CD4-positive, alpha-beta T cell (primary cell): ENCODE measurements around the gene KRTAP4-8. TPM values are rescaled to one million over a fixed set of nuclear protein-coding genes. Genes with fewer than 3 reads are reported as not detected.

Experiments
- ATAC-seq: fragments of 200-7000 bp; cut with Tn5 transposase; one replicate; pipeline ENCODE4 v1.10.0; 2022; ENCODE audit warnings: mild to moderate bottlenecking; ENCODE audit not compliant: poor library complexity
- CTCF ChIA-PET: fragments of 350-600 bp; sonication (Branson Sonifier 250); formaldehyde crosslinking; loops from one replicate; lab custom pipeline; 2021; ENCODE audit warnings: antibody characterized with exemption, inconsistent platforms; lab: Charles Lee
- POLR2A ChIA-PET: fragments of 350-600 bp; sonication (Branson Sonifier 250); formaldehyde crosslinking; loops from one replicate; lab custom pipeline; 2021; ENCODE audit warnings: antibody characterized with exemption, inconsistent platforms; lab: Charles Lee
- DNase-seq, 14 experiments: peaks; one replicate each; pipeline ENCODE4 v3.0.0-alpha.2; 2013 to 2020; ENCODE audit warnings: mixed read lengths in 2 of 14
- H3K27ac ChIP-seq, 2 donors: one replicate each; pipeline versions ENCODE4 v1.5.1 to v1.7.0; 2013; ENCODE audit warnings: low read length in 2 of 2, low read depth in 1 of 2, mild to moderate bottlenecking in 1 of 2
- H3K27me3 ChIP-seq, 2 experiments: 1 replicate in 1 of 2; 2 replicates in 1 of 2; pipeline versions ENCODE4 v1.6.1 to v1.7.0; 2013; ENCODE audit warnings: low read length in 2 of 2, control low read depth in 1 of 2, mild to moderate bottlenecking in 1 of 2, moderate library complexity in 1 of 2; ENCODE audit not compliant: insufficient read depth in 2 of 2, control insufficient read depth in 1 of 2
- H3K36me3 ChIP-seq: one replicate; pipeline ENCODE4 v1.6.1; 2013; ENCODE audit warnings: low read length, control low read depth; ENCODE audit not compliant: insufficient read depth
- H3K4me1 ChIP-seq: one replicate; pipeline ENCODE4 v1.6.1; 2013; ENCODE audit warnings: low read length, control low read depth; ENCODE audit not compliant: insufficient read depth
- H3K4me3 ChIP-seq: one replicate; pipeline ENCODE4 v1.5.1; 2013; ENCODE audit warnings: mild to moderate bottlenecking, low read length, moderate library complexity
- H3K9me3 ChIP-seq, 2 experiments: 1 replicate in 1 of 2; 2 replicates in 1 of 2; pipeline versions ENCODE4 v1.6.1 to v1.7.0; 2013; ENCODE audit warnings: low read length in 2 of 2, mild to moderate bottlenecking in 2 of 2, control low read depth in 1 of 2, moderate library complexity in 1 of 2; ENCODE audit not compliant: control insufficient read depth in 1 of 2, insufficient read depth in 1 of 2
- H3K27ac Mint-ChIP-seq: one replicate; pipeline ENCODE4 v1.8.0; 2020; ENCODE audit warnings: mixed read lengths
- H3K27me3 Mint-ChIP-seq: one replicate; pipeline ENCODE4 v1.8.0; 2021; ENCODE audit warnings: mixed read lengths
- H3K36me3 Mint-ChIP-seq: one replicate; pipeline ENCODE4 v1.8.0; 2021; ENCODE audit warnings: low read depth, mixed read lengths
- H3K4me1 Mint-ChIP-seq: one replicate; pipeline ENCODE4 v1.8.0; 2021; ENCODE audit warnings: low read depth, mixed read lengths
- H3K4me3 Mint-ChIP-seq: one replicate; pipeline ENCODE4 v1.8.0; 2020; ENCODE audit warnings: mild to moderate bottlenecking, mixed read lengths
- H3K9me3 Mint-ChIP-seq: one replicate; pipeline ENCODE4 v1.8.0; 2020; ENCODE audit warnings: mixed read lengths
- intact Hi-C, 2 experiments: fragments of 100-400 bp; cut with DNase I in 1 of 2; cut with micrococcal nuclease in 1 of 2; formaldehyde crosslinking; loops; one replicate each; pipeline versions ENCODE4 v1.15.1 to v1.9.0; 2023 to 2025; cut with DNase I, micrococcal nuclease
- polyA plus RNA-seq, 2 donors: library from polyadenylated mRNA; unstranded; fragments of 120-200 nt; gene quantifications; one replicate each; pipeline ENCODE4 v1.2.1, GENCODE V29; 2013
- total RNA-seq, 174 experiments: library from RNA in 2 of 174; stranded (reverse) in 2 of 174; gene quantifications; one replicate each; pipeline ENCODE4 v1.2.3 and lab custom pipeline; 2021 to 2026
- TF ChIP-seq, protein P1 (sequence below): fragments of 200-600 bp; IDR thresholded peaks from one replicate; pipeline ENCODE4 v1.8.0; 2022; ENCODE audit warnings: antibody characterized with exemption, mild to moderate bottlenecking

KRTAP4-8 gene
- total RNA-seq: not detected
- not detected for polyA plus RNA-seq (2013, experiment 1 of 2)
- not detected for polyA plus RNA-seq (2013, experiment 2 of 2)
- total RNA-seq (lab: John Stamatoyannopoulos, UW): 0 to 0.08 (median 0) reads per million in 172 experiments

DNA sequence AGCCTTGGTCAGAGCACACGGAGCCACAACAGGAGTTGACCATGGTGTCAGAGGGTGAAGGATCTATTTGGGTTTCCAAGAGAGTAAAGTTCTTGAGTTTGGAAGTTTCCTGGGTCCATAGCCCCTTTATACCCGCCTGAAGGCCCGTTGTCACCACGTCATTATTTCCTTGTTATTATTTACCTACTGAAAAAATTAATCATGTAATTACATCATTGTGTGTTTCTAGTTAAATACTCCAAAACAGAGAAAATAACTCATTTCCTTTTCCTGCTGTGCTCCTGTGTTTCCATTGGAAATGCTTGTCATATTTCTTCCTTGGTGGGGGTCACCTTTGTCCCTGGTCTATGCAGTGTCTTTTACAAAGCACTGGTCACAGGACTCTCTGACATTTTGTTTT, at the start of gene KRTAP4-8:
Gene KRTAP4-8 (minus strand): TSS at position 101 of the 400 bp plus-strand sequence. CDS start 58 bp downstream, at position 43.
- DNase-seq: no peak
- POLR2A ChIA-PET: no interaction called here
- H3K27ac Mint-ChIP-seq: no peak within 1 kb of the TSS
- Histone ChIP-seq H3K9me3 (no peaks in the 10 kb centered on the region), H3K27ac (no peak within 1 kb of the TSS), H3K4me1 (peaks cover 3% of the 10 kb centered on the region), H3K36me3 (no peaks in the 10 kb centered on the region), H3K4me3 (no peak within 1 kb of the TSS), H3K27me3 (peaks cover 0 to 2% of the 10 kb centered on the region in 2 experiments)
- intact Hi-C loops: loop anchor here in 1 of 2 experiments (5.0 kb wide), 1 partner anchor 39 kb away; no protein-coding TSS in a partner anchor
- H3K27me3 Mint-ChIP-seq: peaks cover 10% of the 10 kb centered on the region
- CTCF ChIA-PET: no interaction called here
- no peaks in the 10 kb centered on the region for H3K36me3 Mint-ChIP-seq
- H3K4me1 Mint-ChIP-seq: peaks cover 17% of the 10 kb centered on the region
- no peak for ATAC-seq
- TF ChIP-seq, protein P1, sequence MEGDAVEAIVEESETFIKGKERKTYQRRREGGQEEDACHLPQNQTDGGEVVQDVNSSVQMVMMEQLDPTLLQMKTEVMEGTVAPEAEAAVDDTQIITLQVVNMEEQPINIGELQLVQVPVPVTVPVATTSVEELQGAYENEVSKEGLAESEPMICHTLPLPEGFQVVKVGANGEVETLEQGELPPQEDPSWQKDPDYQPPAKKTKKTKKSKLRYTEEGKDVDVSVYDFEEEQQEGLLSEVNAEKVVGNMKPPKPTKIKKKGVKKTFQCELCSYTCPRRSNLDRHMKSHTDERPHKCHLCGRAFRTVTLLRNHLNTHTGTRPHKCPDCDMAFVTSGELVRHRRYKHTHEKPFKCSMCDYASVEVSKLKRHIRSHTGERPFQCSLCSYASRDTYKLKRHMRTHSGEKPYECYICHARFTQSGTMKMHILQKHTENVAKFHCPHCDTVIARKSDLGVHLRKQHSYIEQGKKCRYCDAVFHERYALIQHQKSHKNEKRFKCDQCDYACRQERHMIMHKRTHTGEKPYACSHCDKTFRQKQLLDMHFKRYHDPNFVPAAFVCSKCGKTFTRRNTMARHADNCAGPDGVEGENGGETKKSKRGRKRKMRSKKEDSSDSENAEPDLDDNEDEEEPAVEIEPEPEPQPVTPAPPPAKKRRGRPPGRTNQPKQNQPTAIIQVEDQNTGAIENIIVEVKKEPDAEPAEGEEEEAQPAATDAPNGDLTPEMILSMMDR: no peak
- no peaks in the 10 kb centered on the region for H3K9me3 Mint-ChIP-seq
- H3K4me3 Mint-ChIP-seq: no peak within 1 kb of the TSS

DNA sequence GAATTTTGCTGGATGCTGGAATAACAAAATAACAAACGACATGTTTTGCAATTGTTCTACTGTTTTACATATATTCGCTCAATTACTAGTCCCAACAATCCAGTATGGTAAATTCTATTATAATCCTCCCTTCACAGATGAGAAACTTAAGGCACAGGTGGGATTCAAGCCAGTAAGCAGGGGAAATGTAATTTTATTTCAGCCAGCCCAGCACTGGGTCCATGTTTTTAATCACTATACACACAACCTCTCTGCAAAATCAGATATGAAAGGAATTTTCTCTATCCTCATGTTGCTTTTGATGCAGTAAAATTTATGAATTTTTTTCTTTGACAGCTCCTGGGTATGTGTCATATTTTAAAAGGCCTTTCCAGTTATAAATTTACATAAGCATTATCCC, 47.3 kb upstream of the KRTAP4-8 start:
- ChIA-PET CTCF (no interaction called here), POLR2A (no interaction called here)
- Histone ChIP-seq H3K27me3 (no peaks in the 10 kb centered on the region), H3K9me3 (peaks cover 7 to 14% of the 10 kb centered on the region in 2 experiments), H3K4me1 (no peaks in the 10 kb centered on the region), H3K4me3 (no peak overlapping the region), H3K36me3 (no peaks in the 10 kb centered on the region), H3K27ac (no peak overlapping the region)
- Mint-ChIP-seq H3K9me3 (peaks cover 13% of the 10 kb centered on the region), H3K27me3 (peaks cover 5% of the 10 kb centered on the region), H3K36me3 (peaks cover 15% of the 10 kb centered on the region), H3K4me3 (no peak overlapping the region), H3K4me1 (no peaks in the 10 kb centered on the region), H3K27ac (no peak overlapping the region)
- intact Hi-C loops: no loop called here
- ATAC-seq: no peak
- TF ChIP-seq, protein P1: no peak
- DNase-seq: no peak

DNA sequence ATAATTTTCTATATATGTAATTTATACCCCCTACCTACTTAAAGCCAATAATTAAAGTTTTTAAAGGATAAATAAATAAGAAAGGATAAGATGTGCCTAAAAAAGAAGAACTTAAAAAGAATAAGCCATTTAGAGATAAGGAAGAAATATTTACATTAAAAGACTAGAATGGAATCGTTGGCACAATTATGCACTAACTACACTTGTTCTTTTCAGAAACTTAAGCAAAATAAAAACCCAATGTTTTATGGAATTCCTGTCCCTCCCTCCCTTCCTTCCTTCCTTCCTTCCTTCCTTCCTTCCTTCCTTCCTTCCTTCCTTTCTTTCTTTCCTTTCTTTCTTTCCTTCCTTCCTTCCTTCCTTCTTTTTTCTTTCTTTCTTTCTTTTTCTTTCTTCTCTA, 46.9 kb upstream of the KRTAP4-8 start:
- no peak overlapping the region for H3K4me3 Mint-ChIP-seq
- no peak overlapping the region for H3K4me3 ChIP-seq
- H3K4me1 Mint-ChIP-seq: no peaks in the 10 kb centered on the region
- intact Hi-C loops: no loop called here
- no peaks in the 10 kb centered on the region for H3K36me3 ChIP-seq
- H3K9me3 Mint-ChIP-seq: peaks cover 13% of the 10 kb centered on the region
- H3K27me3 Mint-ChIP-seq: peaks cover 5% of the 10 kb centered on the region
- H3K27ac Mint-ChIP-seq: no peak overlapping the region
- ATAC-seq: no peak
- no peaks in the 10 kb centered on the region for H3K4me1 ChIP-seq
- no peaks in the 10 kb centered on the region for H3K27me3 ChIP-seq
- CTCF ChIA-PET: no interaction called here
- peaks cover 12 to 16% of the 10 kb centered on the region in 2 experiments for H3K9me3 ChIP-seq
- H3K27ac ChIP-seq: no peak overlapping the region
- no peak for DNase-seq
- TF ChIP-seq, protein P1: no peak
- peaks cover 15% of the 10 kb centered on the region for H3K36me3 Mint-ChIP-seq
- POLR2A ChIA-PET: no interaction called here
